Measurements from ENCODE around the gene ZNF362.

ZNF362 gene

DNA sequence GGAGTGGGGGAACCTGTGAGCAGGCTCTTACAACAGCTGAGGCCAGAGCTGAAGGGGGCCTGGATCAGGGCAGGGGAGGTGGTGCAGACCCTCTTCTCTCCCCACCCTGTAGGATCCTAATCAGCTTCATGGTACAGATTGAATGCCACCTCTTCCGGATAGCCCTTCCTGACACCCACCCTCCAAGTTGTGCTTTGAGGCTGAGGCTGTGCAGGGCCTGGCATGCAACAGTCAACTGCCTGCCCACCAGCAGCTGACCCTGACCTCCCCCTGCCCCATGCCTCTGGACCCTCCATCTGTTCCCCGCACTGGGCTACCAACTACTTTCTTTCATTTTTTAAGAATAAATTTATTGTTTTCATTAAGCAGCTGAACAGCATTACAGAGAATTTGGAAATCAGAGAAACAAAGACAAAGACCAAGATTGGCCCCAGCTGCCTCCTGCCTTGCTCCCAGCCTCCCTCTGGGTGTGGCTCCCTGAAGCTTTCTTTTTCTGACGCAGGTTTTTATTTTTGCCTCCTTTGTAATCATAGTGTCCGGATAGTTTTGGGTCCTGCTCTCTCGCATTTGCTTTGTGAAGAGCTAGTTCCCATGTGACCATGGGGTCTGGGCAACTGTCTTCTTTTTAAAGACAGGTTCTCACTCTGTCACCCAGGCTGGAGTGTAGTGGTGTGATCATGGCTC is 12.8 kb downstream of the ZNF362 start:
- no peak for DNase-seq (ENCODE audit: low spot score)

DNA sequence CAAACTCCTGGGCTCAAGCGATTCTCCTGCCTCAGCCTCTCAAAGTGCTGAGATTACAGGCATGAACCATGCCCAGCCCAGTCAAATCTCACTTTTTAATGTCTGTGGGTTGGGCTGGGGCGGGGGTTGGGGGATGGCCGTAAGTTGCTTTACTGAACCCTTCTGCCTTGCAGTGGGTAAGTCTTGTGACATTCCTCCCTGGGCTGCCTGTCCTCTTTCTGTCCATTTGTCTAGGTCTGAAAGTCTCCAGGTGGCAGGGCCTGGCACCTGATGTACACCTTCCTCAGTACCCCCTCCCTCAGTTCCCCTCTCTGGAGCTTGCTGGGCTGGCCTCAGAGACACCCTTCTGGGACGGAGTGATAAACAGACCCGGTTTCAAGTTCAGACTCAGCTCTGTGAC is 13.3 kb downstream of the ZNF362 start:
- DNase-seq (ENCODE audit: low spot score), result no peak

DNA sequence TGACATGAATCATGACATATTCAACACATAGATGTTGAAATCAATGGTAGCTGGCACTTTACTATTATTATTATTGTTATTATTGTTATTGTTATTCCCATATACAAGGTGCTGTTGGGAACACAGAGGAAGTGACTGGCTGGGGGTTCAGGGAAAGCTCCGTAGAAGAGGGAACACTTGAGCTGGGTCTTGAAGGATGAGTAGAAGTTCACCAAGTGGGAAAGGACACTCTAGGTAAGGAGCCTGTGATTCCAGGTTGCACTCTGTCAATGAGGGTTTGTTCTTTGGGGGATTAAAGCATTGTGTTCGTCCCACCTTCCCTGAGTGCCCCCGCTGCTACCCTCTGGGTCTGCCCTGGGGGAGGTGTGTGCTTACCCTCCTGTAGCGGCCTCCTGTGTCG is 14.1 kb downstream of the ZNF362 start:
- no peak for DNase-seq (ENCODE audit: low spot score)

DNA sequence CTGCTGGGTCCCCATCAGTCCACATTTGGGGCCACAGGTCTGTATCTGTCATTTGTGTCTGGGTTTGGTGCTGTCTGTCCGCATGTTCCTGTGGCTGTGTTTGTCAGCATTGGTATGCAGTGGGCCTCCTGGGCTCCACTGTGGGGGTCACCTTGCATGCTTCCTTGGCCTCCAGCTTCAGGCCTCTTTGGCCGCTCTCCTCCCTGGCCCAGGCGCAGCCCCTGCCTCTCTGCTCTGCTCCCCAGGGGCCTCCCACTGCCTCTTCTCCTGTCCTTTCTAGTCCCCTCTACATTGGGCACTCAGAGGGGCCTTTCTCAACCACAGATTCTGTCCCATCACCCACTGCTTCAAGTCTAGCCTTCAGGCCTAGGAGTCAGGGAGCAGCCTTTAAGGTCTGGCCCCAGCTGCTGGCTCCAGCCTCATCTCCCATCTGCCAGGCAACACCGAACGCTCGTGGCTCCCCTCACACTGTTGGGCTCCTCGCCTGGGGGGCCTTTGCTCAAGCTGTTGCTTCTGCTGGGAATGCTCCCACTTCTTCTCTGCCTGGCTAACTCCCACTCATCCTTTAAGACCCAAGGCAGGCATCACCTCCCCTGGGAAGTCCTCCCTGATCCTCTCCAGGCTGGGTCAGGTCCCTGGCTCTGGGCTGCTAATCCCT is 14.6 kb downstream of the ZNF362 start:
- no peak for DNase-seq (ENCODE audit: low spot score)

DNA sequence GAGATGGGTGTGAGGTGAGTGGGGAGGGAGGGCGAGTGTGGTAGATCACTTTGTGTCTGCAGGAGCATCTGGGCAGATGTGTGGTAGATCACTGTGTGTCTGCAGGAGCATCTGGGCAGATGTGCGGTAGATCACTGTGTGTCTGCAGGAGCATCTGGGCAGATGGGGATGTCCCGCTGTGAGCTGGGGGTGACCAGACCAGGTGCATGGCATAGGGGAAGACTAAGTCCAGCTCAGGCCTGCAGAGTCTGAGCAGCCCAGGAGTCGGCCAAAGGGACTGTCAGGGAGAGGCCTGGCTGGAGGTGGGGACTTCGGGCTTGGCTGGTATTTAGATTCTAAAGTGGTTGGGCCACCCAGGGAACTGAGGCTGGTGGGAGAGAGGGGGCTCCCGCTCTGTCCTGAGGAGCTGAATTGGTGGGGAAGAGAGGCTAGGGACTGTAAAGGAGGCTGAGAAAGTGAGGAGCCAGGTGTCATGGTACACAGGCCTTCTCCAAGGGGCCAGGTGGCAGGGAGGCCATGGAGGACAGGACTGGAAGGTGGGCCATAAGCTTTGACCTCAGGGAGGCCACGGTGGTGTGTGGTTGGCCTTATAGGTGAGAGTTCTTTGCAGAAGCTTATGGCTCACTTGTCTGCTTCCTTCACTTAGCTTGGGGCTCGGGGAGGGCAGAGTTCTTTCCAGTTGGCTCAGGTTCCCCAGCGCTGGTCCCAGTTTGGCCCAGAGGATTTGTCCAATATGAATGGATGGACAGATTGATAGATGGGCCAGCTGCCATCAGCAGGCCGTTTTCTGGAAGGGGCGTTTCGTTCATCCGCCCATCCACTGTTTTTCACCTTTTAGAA is 15.6 kb downstream of the ZNF362 start:
- no peak for DNase-seq (ENCODE audit: low spot score)

DNA sequence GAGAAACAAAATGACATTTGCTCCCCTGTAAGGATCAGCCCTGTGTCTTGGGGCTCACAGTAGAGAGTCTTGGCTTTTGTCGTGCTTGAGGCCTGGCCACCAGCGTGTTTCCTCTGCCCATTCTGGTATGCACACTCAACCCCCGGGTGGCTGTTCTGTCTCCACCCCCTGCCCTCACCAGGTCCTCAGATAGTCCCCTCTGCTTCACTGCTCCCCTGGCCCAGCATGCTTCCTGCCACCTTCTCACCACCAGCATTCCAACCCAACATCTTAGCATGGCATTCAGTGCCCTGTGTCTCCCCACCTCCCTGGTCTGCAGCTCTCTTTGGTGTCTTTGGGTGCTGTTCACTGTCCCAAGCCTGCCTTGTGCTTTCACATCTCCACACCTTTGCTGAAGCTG is 16.2 kb downstream of the ZNF362 start:
- no peak for DNase-seq (ENCODE audit: low spot score)

DNA sequence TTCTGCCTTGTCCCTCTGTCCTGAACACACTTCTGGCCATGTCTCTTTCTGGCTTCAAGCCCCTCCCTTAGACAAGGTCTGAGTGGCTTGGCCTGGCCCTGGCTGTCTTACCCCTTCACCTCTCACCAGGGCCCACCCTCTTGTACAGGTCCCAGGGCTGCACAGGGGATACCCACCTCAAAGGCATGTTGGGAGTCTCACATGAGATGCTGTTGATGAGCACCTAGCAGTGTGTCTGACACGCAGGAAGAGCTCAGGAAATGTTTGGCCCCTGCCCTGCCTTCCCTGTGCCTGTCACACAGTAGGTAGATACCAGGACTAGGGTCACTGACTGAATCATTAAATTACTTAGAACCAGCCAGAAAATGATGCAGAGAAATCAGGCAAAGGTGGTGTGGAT is 16.6 kb downstream of the ZNF362 start:
- no peak for DNase-seq (ENCODE audit: low spot score)

DNA sequence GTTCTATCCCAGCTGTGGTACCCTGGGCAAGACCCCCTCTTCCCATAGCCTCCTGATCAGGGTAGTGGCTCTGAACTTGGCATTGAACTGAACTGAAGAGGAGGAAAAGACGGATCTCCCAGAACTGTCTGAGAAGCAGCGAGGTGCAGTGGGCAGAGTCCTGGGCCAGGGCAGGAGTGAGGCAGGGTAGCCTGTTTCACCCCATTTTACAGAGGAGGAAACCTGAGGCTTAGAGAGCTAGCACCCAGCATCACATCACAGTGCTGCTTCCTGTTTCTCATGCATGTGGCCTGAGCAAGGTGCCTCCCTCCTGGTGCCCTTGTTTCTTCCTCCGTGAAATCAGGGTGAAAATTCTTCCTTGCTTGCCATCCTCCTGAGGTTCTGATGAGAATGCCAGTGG is 17.1 kb downstream of the ZNF362 start:
- no peak for DNase-seq (ENCODE audit: low spot score)

DNA sequence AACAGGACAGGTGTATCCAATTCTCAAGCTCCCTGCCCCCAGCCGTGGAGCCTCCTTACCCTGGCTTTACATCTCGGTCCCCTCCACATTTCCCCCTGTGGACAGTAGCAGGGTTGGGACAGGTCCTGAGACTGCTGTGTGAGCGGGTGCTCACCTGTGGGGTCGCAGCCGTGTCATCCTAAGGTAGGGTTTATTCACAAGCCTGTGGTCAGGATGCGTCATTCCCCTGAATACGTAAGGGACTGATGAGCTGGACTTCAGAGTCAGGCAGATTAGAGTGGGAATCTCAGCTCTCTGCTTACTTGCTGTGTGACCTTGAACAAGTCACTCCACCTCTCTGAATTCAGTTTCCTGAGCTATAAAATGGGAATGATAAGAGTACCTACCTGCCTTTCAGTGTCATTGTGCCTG is 17.7 kb downstream of the ZNF362 start:
- no peak for DNase-seq (ENCODE audit: low spot score)

DNA sequence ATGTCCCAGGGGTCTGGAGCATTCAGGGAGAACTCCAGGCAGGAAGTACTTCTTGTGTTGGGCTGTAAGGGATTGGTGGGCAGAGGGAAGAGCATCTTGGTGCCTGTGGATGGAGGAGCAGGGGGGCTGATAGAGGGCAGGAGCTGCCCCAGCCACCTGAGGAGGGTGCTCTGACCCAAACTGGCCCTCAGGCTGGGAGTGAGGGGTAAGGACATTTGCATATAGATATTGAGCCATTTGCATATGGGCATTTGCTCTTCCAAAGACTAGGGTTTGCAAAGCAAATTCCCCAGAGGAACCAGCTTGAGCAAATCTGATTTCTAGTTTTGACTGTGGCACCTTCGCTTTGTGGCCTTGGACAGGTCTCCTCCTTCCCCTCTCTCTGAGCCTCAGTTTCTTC is 18.2 kb downstream of the ZNF362 start:
- DNase-seq (ENCODE audit: low spot score), result no peak

DNA sequence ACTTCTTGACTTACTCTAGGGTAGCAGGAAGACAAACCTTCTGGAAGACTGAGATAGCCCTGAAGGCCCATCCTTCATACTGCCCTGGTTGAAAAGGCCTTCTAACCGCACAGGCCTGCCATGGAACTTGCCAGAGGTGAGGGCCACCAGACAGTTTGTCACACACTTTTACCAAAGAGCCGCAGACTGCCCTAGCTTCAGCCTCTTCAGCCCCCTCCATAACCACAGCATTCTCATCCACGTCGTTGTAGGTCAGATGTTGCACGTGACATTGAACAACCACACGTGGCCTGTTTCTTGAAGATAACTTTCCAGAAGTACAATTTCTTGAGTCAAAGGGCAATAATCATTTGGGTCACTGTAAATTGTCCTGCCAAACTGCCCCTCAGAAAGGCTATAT is 18.9 kb downstream of the ZNF362 start:
- DNase-seq (ENCODE audit: low spot score), result no peak

DNA sequence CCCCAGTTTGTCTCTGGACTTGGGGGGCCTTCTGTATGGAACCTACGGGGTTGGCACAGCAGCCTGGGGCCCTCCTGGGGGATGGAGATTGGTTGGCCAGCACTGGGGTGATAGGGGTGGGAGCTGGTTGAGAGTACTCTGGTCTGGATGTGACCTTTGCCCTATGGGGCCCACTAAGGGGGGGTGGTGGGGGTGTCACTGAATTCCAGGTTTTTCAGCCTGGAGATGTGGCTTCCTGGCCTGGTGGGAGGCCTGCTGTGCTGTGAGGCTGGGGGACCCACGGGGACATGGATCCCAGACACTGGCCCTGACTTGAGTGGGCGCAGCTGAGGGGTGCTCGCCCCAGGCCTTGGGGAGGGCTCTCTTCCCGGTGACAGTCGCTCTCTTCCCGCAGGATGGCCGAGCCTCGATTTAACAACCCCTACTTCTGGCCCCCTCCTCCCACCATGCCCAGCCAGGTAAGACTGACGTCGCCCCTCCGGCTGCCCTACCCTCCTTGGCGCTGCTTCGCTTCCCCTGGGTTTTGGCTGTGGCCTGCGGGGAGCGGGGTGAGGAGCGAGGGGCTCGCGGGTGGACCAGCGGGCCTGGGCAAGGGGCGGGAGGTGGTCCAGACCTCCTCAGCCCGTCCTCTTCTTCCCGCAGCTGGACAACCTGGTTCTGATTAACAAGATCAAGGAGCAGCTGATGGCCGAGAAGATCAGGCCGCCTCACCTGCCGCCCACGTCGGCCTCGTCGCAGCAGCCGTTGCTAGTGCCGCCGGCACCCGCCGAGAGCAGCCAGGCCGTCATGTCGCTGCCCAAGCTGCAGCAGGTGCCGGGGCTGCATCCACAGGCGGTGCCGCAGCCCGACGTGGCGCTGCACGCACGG is 19.6 kb downstream of the ZNF362 start:
- no peak for DNase-seq (ENCODE audit: low spot score)

DNA sequence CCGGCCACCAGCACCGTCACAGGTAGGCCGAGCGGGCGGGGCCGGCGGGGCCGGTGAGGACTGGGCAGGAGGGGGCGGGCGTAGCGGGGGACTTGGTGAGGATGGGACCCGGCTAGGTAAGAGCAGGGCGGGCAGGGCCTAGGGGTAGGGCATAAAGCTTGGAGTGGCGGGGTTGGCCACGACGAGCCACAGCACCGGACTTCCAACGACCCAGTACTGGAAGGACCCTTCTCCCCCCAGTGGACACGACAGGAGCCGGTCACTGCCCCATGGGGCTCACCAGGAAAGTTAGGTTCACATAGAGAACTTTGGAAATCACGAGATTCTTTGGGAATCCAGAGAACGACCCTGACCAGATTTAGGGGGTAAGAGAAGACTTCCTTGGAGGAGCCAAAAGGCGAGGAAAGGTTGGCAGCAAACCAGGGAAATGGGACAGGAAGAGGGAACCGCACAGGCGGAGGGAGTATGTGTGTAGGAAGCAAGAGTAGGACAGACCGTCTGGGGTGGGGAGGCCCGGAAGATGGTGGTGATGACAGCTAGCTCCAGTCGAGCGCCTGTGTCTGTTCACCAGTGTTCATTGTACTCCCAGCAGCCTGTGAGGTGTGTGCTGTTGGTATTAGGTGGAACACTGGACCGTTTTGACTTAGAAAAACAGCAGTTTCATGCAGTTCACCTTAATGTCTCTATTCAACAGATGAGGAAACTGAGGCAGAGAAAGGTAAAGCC is 20.4 kb downstream of the ZNF362 start:
- no peak for DNase-seq (ENCODE audit: low spot score)

DNA sequence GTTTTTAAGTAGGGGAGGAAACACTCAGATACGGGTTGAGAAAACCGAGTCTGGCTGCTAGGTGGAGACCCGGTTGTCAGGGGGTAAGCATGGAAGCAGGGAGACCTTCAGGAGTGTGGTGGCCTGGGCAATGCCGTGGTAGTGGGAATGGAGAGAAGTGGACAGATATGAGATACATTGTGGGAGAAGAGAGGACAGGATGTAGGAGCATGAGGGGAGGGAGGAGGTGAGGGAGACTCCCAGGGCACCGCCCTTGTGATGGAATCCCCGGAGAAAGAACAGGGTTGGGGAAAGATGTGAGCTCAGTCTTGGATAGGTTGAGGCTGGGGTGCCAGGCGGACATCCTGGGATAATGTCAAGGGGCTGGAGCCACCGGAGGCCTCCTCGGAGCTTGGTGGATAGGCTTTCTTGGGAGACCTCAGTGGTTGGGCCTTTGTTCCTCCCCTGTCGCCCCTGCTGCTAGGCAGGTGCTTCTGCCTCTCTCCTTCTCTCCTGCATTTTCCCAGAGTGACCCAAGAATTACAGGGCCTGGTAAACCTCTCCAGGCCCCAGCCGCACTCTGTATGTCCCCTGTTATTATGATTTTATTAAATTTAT is 21.3 kb downstream of the ZNF362 start:
- DNase-seq (ENCODE audit: low spot score), result no peak

DNA sequence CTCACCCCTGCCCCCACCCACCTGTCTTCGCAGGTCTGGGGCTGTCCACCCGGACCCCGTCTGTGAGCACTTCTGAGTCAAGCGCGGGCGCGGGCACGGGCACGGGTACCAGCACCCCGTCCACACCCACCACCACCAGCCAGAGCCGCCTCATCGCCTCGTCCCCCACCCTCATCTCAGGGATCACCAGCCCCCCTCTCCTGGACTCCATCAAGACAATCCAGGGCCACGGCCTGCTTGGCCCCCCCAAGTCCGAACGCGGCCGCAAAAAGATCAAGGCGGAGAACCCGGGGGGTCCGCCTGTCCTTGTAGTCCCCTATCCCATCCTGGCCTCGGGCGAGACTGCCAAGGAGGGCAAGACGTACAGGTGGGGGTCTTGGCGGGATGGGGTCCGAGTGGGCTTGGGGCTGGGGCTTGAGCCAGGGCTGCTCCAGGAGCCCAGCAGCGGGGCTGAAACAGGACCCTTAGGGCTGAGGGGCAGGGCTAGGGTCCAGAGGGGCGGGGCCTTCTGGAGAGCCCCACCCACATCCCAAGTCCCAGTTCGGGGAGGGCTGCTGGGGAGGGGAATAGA is 23.9 kb downstream of the ZNF362 start:
- DNase-seq (ENCODE audit: low spot score), result no peak

DNA sequence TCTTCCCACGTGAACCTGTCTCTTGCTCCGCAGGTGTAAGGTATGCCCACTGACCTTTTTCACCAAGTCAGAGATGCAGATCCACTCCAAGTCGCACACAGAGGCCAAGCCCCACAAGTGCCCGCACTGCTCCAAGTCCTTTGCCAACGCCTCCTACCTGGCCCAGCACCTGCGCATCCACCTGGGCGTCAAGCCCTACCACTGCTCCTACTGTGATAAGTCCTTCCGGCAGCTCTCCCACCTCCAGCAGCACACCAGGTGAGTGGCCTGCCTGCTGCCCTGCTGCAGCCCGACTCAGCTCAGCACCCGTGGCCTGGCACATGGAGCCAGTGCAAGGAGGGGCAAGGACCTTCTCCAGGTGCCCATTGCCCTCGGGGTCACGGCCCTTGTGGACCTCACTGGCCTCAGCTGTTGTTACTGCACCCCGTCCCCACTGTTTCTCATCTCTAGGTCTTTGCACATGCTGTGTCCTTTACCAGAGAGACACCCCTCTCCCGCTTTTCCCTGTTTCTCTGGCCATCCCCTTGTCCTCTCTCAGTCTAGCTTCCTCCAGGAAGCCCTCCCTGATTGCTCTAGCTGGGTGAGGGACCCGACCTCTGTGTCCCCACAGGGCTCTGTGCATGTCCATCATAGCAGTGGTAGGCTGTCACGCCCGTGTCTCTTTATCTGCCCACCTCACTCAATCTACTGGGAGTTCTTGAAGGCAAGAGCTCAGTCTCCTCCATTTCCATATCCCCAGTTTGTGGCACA is 25.4 kb downstream of the ZNF362 start:
- DNase-seq (ENCODE audit: low spot score), result no peak

DNA sequence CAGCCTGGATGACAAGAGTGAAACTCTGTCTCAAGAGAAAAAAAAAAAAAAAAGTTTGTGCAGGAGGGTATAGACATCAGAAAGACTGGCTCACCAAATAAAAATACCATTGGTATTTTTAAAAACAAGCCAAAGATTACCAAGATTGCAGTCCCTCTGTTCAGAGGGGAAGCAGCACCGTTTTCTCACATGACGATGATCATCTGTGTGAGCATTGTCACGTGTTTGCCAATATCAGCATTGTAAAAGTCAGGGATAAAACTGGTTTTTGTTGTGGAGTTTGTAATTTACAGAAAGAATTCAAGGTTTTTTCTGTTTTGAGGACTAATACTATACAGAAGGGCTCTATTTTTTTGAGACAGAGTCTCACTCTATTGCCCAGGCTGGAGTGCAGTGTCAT is 26.5 kb downstream of the ZNF362 start:
- no peak for DNase-seq (ENCODE audit: low spot score)

DNA sequence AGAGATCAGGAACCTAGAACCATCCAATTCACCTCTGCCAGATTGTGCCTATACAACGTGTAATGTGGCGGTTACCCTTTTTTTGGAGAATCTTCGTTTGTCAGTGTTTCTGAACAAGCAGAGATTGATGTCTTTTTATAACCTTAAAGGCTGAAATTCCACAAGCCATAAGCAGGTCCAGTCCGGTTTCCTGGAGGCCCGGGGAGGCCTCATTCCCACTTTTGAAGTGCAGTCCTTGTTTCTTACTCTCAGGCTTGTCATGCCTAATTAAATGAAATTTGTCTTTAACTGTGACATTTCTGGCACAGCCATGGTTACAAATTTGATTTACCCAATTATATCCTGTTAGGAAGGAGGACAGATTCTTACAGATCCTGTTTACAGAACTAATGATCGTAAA is 27.8 kb downstream of the ZNF362 start:
- no peak for DNase-seq (ENCODE audit: low spot score)

DNA sequence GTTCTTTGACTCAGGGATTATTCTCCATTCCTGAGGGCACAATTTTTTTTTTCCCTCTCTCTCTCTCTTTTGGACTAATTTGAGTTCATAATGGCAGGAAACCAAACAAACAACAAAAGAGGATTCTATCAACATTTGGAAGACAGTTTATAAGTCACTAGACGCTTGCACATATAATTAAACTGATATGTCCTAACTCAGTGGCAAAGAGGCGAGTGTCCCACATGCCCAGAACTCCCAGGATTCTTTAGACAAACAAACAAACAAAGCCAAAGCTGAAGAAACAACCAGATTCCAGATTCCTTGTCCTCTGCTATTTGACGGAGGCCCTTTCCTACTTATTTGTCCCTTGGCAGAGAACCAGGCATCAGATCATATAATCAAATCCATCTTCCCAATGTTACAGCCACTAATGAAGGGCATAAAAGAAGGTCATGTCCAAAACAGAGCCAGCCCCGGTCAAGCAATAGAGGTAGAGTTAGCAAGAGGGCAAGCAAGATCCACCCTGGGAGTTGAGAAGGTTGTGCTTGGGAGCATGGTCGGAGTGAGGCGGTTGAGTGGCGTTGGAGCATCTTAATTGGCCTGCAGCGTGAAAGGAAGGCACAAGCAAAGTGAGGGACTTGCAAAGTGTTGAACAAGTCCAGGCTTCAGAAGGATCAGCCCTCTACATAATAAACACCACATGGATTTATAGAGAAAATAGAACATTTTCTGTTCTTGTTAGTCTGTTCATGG is 30.3 kb downstream of the ZNF362 start:
- no peak for DNase-seq (ENCODE audit: low spot score)

All from Ammon's horn (tissue), 1 donor.